Hematopoietic multipotent progenitor cell (in vitro differentiated cells): ENCODE measurements around the gene WBP4. TPM values are rescaled to one million over a fixed set of nuclear protein-coding genes. Genes with fewer than 3 reads are reported as not detected.
"Not testable (repeated sequence)": the region's sequence is repeated elsewhere in the genome, so short reads cannot be mapped to it uniquely, and the experiment has no call there.

Experiments used
- DNase-seq, 3 donors: peaks; one replicate each; pipeline ENCODE4 v3.0.0-alpha.2; 2011 to 2015; ENCODE audit warnings: low read depth in 2 of 3, low spot score in 2 of 3
- total RNA-seq: library from RNA; depleted of rRNA; stranded (reverse); fragments of >200 nt; gene quantifications from one replicate; pipeline ENCODE4 v1.2.3, GENCODE V29; 2012

Gene WBP4
- total RNA-seq, 1 donor: 1.6 TPM

DNA sequence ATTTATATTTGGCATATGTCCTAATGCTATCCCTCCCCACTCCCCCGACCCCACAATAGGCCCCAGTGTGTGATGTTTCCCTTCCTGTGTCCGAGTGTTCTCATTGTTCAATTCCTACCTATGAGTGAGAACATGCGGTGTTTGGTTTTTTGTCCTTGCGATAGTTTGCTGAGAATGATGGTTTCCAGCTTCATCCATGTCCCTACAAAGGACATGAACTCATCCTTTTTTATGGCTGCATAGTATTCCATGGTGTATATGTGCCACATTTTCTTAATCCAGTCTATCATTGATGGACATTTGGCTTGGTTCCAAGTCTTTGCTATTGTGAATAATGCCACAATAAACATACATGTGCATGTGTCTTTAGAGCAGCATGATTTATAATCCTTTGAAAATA is 18.9 kb upstream of the WBP4 start:
- not testable (repeated sequence) for DNase-seq

DNA sequence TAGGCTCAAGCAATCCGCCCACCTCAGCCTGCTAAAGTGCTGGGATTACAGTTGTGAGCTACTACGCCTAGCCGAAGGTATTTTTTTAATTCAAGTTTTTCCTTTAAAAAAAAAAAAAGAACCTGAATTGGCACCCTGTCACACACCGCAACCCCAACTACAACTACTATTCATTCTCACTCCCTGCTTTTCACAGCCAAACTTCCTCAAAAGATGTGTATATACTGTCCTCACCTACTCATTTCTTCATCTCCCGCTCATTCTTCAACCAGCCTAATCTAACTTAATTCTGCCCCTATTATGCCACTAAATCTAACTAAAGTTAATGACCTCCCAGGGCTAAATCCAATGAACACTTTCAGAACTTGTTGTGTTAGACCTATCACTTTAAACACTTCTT is 12.7 kb upstream of the WBP4 start:
- no peak for DNase-seq

DNA sequence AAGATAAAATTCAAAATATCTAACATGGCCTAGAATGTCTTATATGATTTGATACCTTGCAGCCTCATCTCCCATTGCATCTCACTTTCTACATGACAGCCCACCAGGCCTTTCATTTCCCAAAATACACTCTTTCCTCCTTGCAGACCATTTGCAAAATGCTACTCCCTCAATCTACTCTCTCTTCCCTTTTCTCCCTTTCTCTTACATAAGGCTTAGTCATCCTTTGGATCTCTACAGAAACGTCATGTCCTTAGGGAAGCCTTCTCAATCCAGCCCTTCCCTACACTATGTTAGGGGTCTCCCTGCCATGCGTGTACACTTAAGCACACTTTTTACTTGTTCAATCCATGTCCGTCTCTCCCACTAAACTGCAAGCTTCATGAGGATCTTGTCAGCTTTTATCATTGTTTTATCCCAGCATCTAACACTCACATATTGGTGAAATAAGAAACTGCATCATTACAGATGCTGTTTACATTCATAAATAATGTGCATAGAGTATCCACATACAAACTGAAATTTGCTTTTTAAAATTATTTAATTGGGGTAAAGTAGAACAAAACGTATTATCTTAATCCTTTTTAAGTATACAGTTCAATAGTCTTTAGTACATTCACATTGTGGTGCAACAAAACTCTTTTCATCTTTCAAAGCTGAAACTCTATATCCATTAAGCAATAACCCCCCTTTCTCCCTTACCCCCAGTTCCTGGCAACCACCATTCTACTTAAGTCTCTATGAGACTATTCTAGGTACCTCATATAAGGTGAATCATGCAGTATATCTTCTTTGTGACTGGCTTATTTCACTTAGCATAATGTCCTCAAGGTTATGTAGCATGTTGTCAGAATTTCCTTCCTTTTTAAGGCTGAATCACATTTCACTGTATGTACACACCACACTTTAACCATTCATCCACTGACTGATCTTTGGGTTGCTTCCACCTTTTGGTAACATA is 11.5 kb upstream of the WBP4 start:
- peak in 2 of 3 donors; percentile 23 to 25 for DNase-seq

DNA sequence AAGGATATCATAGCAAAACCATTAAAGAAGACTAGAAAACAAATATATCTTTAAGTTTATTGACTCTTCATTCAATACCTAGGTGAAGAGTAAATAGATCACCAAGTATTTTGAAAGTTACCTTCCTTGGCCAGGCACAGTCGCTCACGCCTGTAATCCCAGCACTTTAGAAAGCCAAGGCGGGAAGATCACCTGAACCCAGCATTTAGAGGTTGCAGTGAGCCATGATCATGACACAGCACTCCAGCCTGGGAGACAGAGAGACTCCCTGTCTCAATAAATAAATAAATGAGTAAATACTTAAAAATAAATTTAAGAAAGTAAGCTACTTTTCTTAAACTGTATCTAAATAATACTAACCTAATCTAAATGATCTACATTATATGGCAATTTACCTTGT is 8.9 kb upstream of the WBP4 start:
- no peak for DNase-seq

DNA sequence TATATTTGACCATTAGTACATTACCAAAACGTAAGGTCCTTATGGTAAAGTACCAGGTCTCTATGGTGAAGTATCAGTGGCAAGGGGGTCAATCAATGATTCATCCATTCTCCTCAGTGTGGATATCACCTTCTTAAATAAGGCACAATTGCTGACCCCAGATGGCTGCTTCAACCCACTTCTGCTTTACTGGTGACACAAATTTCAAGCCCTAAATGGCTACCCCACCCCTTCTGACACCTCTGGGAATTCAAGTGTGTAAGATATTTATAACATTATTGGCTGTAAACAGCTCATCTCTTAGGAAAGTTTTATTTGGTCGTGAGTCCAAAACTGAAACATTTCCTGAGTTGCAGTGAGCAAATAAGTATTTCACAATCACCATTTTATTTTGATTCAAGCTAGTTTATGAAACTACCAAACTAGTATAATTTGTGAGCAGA is 7.9 kb upstream of the WBP4 start:
- peak in 2 of 3 donors; percentile 53 to 62 for DNase-seq

DNA sequence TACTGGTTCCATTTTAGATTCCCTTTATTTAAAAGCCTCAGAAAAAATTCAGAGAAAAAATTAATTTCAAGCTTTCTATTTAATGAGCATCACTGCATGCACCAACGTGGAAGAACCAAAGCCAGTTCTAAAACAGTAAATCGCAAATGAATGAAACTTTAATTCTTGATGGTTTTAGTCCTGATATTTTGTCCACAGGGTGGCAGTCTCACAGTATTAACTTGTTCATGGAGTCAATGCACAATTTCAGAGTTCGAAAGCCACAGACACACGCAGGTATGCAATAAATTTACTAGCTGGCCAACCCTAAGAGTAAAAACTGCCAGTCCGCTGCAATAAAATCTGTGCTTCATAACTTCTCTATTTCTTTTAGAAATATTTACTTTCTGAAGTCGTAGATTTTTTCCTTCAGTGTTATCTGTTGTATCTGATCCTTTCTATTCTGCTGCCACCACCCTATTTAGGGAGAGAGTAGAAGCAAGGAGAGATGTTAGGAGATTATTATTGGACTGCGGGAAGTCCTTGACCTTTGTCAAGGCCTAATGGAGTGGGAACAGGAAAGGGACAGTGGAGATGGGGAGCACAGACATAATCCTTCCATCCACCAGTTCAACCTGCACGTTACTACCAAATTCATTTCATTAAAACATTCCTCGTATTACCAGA is 7.0 kb upstream of the WBP4 start:
- peak in 2 of 3 donors; percentile 67 to 87 for DNase-seq

DNA sequence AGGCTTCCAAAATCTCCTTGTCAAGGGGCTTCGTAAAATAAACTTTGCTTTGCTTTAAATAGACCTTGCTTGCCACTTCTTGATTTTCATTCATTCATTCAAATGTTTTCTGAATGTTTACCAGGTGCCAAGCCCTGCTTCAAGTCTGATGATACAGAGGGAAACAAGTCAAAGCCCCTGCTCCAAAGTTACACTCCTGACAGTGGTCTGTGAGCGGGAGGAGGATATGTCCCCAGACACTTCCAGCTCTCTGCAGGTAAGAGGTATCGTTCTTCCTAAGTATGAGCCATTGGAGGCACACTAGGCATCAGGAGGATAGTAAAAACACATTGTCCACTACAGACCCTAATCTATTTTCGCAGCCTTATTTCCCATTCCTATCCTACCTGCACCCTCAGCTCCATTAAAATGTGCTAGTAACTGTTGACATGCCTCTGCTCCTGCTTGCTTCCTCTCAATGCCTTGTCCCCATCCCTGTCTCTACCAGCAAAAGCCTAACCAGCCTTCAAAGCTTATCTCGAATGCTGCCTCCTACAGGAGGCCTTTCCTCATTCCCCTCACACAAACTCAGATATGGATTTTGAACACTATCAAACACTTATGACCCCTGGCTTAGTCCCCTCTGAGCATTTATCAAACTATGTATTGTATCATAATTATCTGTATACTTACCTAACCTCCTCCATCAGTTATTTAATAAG is 6.2 kb upstream of the WBP4 start:
- DNase-seq: no peak

DNA sequence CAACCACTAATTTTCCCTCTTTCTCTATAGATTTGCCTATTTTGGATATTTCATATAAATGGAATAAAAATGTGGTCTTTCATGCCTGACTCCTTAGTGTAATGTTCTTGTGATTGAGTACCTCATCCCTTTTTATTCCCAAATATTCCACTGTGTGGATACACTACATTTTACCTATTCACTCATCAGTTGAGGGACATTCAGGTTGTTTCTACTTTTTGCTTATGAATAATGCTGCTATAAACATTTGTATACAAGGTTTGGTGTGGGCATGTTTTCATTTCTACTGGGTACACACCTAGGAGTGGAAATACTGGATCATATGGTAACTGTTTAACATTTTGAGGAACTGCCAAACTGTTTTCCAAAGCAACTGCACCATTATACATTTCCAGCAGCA is 5.1 kb upstream of the WBP4 start:
- no peak for DNase-seq

DNA sequence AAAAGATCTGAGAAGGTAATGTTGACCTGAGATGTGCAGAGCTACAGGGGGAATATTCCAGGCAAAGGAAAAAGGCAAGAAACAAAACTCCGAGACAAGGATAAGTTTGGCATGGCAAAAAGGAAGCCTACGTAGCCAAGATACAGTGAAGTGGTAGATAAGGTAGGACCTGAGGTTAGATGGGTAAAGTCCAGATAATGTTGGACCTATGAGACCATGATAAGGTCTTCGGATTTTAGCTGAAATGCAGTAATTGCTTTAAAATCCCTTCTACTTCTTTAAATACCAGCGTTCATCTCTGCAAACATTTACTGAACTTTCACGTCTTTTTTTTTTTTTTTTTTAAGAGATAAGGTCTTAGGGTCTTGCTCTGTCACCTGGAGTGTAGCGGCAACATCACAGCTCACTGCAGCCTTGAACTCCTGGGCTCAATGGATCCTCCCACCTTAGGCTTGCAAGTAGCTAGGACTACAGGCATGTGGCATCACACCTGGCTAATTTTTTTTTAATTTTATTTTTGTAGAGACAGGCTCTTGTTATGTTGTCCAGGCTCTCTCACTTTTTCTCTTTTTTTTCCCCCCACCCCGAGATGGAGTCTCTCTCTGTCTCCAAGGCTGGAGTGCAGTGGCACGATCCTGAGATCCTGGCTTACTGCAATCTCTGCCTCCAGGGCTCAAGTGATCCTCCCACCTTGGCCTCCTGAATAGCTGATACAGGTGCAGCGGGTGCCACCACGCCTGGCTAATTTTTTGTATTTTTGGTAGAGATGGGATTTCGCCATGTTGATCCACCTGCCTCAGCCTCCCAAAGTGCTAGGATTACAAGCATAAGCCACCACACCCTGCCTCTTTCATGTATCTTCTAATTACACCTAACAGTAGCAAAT is 4.2 kb upstream of the WBP4 start:
- no peak for DNase-seq

DNA sequence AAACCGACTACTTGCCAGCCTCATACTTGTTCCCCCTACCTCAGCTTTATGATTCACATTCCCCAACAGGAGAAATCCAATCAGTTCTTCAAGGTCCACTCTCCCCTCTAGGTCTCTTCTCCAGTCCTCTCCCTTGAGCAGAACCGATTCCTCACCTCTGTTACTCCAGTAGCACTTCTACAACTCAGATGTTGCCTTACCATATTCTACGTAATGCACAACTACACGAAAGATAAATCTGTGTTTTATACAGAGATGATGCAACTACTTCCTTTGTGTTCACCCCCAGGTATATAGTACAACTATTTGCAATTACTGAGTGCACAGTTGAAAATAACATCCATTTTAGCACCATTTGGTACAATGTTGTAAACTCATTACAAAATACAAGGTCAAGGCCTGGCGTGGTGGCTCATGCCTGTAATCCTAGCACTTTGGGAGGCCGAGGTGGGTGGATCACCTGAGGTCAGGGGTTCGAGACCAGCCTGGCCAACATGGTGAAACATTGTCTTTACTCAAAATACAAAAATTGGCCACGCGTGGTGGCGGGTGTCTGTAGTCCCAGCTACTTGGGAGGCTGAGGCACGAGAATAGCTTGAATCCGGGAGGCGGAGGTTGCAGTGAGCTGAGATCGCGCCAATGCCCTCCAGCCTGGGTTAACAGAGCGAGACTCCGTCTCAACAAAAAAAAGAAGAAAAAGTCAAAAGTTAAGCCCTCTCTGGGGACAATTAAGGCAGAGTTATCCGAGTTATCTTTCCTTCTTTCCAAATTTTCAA is 2.8 kb upstream of the WBP4 start:
- no peak for DNase-seq

DNA sequence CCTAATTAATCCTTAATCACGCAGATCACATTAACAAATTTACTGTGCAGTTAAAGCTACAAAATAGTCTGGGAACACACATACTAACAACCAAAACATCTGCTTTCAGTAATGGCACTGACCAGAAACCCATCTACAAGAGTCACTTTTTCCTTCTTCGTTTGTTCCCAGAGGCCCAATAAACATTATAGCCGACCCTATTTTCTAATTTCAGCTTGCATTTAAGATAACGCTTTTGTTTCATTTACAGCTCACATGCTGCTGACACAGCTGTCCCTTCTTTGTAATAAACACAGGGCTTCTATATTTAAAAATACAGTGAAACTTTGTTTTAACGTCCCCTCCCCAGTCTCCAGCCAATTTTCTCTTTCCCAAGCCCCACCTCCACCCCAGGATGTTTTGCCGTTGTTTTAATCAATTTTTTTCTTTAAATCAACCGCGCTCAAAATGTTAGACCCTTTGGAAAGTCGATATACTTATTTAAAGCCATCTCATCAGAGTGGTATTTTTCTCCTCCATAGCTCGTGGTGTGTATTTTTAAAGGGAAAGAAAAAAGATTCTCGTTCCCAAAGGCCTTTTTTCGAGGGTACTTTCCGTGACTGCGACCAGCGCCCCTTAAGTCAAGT is 1.7 kb upstream of the WBP4 start:
- no peak for DNase-seq

DNA sequence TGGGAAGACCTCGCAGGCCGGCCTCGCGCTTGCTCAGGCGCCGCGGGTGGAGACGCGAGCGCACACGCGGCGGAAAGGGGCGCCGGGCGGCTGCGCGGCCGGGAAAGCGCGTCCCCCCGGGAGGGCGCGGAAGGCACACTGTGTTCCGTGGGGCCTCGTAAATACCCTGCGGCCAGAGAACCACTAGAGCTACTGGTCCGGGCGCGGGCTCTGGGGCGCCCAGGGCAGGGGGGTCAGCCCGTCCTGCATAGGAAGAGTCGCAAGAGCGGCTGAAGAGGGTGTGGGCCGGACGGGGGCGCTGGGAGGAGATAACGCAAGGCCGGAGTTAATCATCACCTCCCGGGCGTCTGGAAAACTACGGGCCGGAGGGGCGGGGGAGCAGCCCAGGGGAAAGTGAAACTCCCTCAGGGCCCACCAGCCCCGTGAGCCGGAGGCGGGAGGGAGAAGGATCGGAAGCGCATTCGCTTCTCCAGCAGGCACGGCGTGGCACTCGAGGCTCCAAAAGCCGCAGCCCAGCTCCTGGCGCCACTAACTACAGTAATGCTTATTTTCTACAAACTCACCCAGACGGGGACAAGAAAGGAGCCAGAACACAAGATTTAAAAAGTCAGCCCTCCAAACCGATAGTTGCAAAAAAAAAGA is 1.1 kb upstream of the WBP4 start:
- peak; percentile 49 to 91 (median 84) for DNase-seq

DNA sequence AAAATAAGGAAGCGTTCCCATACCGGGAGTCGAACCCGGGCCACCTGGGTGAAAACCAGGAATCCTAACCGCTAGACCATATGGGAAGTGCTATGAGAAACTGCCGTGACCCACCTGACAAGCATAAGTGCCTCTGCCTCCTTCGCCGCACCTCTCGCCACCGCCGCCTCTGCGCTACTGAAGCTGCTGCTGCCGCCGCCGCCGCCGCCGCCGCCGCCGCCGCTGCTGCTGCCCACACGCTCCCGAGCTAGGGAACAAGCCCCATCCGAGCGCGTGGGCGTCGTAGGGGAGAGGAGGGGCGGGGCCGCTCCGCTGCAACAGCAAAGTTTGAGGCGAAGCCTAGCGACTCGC is 610 bp upstream of the WBP4 start:
- peak in 2 of 3 donors; percentile 83 to 88 for DNase-seq

DNA sequence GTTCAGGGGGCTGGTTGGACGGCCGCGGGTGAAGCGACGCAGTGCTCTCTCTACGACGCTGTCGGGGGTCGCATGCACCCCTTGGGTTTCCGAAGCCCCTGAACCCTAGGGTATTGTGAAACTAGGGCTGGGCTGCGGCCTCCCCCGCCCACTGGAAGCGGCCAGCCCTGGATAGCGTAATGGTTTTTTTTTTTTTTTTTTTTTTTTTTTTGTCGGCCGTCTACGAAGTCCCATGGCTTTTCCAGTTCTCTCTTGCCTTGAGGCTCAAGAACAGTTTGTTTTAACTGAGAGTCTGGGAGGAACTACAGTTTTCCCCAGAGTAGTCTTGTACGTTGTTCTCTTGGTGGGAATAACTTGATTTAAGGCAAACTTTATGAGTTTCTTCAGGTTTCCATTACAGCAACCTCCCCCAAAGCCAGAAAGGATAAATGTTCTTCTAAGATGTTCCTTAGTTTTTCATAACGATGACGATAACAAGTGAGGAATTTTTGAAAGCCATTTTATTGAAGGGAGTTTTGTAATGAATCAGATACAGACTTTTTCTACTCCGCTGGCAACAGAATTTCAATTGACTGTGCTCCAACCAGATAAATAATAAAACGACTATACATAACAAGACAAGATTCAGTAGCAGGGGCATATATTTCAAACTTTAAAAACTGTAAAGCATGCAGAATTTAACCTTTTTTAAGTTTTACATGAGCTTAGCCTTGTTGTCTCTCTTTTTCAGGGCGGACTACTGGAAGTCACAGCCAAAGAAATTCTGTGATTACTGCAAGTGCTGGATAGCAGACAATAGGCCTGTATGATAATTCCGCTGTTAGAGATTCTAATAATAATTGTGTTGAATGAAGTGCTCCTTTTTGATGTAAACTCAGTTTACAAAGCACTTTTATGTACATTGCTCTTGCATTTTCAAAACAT is 867 bp downstream of the WBP4 start:
- DNase-seq: no peak

DNA sequence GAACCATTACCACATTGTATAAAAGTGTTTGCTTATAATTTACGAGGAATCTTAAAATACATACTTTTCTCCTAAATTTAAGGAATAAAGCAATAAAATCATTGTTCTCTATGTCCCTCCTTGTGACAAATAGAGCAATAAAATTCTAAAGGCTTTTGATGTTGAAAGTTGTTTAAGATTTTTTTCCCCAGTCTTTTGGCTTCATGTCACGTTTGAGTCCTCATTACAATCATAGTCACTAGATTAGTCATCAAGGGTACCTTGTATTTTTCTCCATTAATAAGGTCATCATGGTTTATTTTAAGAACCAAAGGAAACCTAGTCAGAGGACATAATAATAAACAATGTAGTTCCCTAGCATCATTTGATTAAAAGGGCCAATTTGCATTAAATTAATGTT is 3.2 kb downstream of the WBP4 start:
- no peak for DNase-seq

DNA sequence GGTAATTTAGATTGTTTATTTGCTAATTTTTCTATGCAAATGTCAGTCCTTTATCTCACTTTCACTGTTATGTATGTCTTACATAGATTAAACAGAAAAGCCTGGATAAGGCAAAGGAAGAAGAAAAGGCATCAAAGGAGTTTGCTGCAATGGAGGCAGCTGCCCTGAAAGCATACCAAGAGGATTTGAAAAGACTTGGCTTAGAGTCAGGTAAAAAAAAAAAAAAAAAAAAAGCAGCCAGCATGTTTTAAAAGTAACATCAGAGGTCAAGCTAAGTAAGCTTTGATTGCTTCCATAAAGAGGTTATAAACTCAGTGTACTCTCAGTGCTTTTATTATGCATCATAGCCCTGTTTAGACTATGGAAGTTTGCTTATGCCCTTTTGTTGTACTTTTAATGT is 3.8 kb downstream of the WBP4 start:
- DNase-seq: no peak

DNA sequence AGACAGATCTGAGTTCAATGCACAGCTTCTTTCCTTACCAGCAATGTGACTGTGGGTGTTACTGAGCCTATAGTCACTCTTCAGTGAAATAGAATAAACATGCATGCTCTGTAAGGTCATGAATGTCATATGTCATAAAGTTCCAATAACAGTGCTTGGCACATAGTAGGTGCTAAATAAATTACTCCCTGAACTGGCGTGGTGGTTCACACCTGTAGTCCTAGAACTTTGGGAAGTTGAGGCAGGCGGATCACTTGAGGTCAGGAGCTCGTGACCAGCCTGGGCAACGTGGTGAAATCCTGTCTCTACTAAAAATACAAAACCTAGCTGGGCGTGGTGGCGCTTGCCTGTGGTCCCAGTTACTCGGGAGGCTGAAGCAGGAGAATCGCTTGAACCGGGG is 13.2 kb downstream of the WBP4 start:
- no peak for DNase-seq

DNA sequence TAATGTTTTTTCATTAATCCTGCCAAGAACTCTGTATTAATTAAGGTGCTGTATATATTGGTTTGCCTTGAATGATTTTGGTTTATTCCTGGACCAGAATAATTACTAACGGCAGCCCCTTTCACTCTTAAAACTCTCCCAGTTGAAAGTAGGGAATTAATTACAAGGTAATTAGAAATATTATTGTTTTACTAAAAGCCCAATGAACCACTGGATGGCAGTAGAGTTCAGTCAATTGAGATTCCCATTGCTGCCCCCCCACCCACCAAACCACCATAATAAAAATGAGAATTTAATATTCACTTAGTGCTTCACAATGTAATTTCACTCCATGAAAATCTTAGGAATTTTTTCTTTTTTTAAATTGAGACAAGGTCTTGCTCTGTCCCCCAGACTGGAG is 13.7 kb downstream of the WBP4 start:
- DNase-seq: peak in 2 of 3 donors; percentile 42 to 80
